NCI-H2171 (cell line): ENCODE results near the gene C16orf95.
"Not testable (repeated sequence)": the region's sequence is repeated elsewhere in the genome, so short reads cannot be mapped to it uniquely, and the experiment has no call there.

Experiments
- DNase-seq: peaks from one replicate; lab custom pipeline; 2025; lab: John Stamatoyannopoulos, UW

Gene C16orf95

DNA sequence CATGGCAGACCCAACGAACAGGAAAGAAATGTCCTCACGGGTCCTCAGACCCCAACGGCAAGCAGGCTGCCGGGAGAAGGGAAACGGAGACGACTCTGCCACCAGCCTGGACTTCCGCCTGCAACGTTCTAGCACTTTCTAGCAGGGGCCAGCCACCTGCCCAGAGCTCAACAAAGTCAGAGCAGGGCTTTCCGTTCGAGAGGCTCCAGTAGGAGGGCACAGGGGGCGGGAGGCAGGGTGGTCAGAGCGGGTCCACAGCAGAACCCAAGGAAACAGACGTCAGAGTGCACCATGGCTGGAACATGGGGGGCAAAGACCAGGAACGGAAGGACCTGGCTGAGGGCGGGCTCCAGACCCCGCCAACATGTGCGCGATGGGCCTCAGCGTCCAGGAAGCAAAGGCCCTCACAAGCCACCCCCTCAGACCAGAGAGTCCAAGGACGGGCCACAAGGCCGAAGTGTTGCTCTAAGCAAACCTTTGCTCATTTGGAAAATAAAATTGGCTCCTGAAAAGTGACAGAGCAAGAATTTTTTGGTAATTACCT is 29.4 kb upstream of the C16orf95 start:
- DNase-seq, result no peak

DNA sequence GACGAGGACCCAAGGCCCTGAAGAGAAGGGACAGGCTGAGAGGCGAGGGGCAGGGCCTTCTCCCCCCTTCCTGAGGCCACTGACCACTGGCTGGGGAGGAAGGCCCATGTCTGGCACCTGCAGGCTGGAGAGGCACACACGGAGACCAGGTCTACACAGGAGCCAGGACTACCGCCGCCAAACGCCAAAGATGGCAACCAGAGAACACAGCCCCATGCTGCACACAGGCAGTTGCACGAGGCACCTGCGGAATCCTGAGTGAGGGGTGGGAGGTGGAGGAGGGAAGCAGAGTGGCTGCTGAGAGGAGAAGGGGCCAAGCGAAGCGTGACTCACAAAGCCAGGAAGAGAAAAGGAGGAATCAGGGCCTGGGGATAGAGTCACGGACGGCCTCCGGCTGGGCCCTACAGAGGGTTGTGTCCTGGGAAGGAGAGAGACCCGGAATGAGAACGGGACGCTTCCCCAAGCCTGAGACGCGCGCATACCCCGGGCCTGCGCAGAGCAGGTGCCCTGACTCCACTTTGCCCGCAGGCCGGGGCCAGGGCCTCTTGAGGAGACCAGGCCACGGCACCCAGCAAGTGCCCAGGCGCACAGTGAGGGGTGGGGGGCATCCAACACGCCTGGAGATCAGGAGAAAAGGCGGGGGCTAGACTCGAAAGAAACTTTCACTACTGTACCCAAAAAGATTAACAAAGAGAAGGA is 28.7 kb upstream of the C16orf95 start:
- no peak for DNase-seq

DNA sequence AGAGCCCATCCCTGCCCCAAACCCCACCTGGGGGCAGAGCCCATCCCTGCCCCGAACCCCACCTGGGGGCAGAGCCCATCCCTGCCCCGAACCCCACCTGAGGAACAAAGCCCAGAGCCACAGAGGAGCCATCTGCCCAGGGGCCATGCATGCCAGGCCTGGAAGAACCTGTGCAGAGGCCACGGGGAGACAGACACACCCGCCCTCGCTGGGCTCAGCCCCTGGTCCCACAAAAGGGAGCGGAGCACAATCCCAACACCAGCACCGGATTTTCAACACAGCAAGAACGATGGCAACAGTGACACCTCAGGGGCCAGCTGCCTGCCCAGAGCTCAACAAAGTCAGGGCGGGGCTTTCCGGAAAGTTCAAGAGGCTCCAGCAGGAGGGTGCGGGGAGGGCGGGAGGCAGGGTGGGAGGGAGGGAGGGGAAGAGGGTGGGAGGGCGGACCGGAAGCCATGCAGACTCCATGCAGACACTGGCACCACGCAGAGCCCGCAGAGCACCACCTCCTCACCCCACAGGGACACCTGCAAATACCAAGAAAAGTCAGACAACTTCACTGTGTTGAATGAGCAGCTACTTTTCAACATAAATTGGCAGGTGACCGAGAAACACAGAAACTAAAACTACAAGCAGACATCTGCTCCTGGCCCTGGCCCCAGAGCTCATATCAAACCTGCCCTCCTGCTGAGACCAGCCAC is 27.9 kb upstream of the C16orf95 start:
- DNase-seq, result no peak

DNA sequence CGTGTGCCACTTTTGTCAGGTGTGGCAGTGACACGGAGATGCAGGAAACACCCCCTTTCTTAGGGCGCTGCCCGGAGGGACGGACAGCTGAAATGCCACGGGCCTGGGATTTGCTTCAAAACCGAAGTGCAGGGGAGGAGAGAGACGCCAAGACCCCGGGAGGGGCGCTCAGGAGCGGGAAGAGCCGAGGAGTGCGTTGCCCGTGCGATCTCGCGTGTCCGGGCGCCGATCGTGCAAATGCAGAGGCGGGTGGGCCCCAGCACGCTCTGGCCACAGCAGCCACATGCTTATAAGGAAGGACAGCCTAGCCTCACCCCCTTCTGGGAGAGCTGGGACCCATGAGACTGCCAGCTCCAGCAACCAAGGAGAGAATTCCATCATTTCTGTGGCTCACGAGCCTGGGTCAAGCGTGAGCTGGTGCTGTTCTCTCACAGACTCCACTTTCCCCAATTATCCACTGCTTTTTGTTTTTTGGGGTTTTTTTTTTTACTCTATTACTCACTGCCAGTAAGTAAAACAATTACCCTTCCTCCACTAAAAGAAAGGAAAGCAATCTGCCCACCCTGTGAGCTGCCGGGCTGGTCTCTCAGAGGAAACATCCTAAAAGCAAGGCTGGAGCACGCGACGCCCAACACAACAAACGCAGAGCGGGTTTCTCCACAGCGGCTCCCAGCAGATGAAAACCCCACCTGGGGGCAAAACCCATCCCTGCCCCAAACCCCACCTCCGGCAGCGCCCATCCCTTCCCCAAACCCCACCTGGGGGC is 27.2 kb upstream of the C16orf95 start:
- no peak for DNase-seq

DNA sequence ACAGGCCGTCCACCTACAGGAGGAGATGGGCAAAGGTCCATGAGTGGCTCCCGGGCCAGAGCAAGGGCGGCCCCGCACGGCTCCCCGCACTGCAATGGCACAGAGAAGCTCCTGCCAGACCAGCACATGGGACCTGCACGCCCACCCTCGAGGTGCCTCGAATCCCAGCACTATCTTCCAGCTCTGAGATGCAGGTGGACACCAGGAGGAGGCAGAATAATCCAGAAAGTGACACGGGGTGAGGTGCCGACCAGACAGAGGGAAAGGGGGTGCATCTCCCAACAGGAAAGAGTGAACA is 26.5 kb upstream of the C16orf95 start:
- DNase-seq, result no peak

DNA sequence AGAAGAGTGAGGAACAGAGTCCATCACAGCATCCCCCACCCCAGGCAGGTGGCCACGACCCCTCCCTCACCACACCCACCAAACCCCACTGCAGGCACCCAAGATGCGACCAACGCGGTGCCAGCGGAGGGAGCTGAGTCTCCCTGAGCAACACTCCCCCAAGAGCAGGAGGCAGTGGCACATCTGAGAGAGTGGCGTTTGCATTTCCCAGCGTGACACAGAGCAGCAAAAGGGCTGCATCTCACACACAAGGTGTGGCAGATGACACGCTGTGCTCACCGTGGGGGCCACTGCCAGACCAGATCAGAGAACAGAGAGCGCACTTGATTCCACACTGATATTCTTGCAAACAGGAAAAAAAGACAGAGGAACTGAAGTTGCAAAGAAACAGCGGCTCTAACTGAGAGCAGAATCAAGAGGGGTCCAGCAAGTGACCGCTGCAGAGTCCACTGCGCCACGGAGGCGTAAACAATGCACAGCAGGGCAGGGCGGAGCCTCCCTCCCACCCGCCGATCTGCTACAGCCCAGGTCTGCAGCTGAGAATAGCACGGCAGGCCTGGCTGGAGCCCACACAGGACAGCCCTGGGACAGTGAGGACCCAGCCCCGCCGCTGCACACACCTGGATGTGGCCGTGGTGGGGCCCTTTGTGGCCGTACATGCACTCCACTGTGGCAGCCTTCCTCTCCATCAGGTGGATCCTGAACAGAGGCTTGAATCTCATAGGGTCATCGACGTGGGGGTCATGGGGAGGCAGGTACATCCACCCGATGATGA is 26.0 kb upstream of the C16orf95 start:
- DNase-seq, result no peak

DNA sequence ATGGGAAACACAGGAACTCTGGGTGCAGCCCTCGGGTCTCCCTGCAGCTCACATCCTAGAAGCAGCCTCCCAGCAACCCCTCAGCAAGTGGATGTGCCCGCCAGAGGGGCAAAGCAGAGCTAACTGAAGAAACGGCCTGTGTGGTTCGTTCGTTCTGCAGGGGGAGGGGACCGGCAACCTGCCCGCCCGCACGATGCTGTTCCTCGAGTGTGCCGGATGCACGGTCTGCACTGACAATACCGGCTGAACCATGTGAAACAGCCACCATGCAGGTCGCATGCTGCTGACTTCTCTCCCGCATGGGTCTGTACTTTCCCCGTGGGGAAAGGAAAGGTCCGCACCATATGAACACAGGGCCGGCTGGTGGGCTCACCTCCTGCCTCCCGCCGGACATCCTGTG is 25.3 kb upstream of the C16orf95 start:
- DNase-seq, result no peak

DNA sequence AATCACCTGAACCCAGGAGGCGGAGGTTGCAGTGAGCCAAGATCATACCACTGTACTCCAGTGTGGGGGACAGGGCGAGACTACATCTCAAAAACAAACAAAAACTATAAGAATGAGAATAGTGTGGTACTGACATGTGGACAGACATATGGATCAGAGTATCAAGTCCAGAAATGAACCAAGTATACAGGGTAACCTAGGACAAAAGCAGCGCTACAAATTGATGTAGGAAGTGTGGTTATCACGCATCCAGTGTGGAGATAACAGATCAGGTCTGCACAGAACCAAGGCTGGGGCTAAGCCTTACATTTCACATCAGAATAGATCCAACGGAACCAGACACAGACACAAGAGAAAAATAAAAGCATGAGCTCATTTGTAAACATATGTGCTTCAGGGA is 23.0 kb upstream of the C16orf95 start:
- no peak for DNase-seq

DNA sequence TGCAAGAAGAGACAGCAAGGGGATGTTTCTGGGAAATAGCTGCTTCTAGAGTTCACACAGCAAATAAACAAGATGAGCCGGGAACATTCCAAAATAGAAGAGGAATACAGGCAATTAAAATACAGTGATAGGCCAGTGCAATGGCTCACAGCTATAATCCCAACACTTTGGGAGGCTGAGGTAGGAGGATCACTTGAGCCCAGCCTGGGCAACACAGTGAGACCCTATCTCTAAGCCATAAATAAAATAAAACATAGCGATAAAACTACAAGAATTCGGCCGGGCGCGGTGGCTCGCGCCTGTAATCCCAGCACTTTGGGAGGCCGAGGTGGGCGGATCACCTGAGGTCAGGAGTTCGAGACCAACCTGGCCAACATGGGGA is 22.5 kb upstream of the C16orf95 start:
- not testable (repeated sequence) for DNase-seq

DNA sequence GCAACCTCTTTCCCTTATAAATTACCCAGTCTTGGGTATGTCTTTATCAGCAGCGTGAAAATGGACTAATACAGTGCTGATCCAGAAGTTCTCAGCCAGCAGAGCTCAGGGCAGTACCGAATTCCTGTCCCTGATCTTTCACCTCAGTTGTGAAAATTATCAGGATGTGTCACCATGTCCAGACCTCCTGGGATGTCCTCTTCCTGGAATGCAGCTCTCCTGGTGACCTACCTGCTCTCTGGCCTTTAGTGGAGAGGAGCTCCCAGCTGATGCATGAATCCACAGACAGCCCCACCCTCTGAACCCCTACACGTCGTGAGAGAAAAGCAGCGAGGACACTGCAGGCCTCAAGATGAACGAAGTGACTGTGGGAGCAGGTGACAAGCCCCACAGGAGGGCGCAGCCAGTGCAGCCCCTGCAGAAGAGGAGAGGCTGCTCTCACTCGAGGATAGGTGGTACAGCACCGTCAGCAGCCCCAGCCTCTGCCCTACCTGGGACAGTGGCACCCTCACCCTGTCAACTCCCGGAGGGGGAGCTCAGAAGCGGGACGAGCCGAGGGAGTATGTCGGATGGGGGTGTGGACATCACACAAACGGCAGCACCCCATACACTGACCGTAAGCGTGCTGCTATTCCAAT is 22.0 kb upstream of the C16orf95 start:
- DNase-seq, result no peak

DNA sequence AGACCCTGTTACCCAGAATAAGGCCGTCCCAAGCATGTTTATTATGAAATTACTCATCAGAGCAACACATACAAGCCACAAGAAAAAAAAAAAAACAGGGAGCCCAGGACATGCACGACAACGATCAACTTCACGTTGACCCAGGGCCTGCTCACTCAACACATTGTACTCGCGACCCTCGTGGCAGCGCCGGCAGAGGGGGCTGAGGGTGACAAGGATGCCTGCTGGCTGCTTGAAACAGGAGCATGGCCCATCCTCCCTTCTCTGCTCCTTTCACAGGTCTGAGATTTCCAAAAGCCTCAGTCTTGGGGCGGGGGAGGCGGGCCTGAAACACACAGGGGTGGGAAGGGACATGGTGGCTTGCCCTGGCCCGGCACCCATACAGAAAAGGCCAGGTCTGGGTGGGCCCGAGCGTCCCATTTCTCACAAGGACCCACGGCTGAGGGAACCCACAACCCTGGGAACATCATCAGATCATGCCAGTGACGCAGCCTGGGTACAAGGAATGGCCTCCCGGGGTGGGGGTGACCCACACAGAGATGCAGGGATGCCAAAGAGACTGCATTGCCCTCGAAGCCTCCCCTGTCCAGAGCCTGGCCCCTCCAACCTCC is 21.1 kb upstream of the C16orf95 start:
- DNase-seq, result no peak

DNA sequence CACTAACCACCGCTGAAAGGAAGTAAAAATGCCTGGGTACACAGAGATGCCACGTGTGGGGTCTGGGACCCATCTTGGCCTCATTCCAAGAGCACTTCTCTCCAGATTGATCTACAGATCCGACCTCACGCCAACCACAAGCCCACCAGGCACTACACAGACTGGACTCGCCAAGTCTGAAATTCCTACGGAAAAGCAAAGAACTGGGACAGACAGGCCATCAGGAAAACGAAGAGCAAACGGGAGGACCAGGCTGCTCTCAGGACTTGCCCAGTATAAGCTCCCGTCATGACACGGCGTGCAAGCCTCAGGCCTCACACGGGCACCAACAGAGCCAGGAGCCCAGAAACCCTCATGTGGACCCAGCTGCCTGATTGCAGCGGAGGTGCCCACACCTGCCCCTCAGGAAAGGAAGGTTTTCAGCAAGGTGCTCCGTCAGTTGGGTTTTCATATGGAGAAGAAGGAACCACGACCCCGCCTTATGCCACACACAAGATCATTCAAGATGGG is 20.1 kb upstream of the C16orf95 start:
- DNase-seq, result no peak

DNA sequence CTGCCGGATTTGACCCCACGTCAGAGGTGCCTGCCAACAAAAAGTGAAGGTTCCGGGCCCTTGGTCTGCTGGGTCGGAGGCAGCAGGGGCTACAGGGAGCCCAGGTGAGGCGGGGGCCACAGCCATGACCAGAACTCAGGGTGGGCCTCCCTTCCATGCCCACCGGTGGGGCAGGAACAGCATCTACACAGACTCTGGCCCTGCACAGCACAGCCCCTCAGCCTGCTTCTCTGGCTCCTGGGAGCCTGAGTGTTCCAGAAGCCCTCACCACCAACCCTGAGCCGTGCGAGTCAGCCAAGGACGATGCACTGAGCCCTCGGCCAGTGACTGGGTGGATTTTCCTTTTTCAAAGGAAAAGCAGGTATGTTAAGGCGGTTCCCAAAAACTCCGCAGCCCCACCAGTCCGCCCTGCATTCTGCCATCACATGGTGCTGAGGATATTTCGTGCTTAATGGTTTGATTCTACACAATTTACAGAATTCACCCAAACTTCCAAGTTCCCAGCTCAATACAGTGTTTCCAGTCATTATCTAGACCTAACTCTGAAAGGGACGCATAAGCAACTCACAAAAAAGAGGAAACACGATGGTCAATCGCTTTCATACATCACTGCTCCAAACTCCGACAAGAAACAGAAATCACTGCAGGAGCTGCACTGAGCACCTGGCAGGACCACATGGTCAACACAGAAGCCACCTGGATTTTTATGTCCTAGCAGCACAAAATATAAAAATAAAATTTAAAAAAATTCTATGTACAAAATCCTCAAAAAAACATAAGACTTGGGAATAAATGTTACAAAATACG is 19.4 kb upstream of the C16orf95 start:
- DNase-seq, result no peak

DNA sequence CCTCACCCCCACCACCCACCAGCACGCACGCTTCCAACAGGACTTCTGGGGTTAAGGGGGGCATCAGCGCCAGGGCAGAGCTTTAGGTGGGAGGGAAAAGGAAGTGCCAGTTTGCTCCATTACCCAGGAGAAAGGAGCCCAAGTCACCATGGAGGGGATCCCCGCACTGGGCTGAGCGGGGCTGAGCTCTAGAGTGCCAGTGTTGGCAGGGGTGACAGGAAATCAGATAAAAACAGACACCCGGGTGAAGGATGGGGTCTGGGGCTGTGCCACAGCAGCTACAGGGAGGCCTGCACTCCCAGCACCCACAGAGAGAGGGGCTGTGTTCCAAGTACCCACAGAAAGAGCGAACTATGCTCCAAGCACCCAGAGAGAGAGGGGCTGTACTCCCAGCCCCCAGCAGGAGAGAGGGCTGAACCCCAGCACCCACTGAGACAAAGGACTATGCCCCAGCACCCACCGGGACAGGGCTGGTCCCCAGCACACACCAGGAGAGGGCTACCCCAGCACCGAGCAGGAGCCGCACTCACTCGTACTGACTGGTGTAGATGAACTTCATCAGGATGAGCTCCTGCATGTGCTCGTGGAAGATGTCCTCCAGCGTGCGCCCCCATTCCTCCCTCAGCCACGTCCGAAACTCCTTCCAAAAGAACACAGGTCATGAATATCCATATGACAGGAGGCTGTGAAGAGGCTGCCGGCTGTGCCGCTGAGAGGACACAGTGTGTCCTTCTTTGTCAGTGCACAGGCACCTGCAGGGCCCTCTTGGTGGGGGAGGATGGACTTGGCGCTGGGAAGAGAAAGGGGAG is 18.6 kb upstream of the C16orf95 start:
- DNase-seq, result no peak

DNA sequence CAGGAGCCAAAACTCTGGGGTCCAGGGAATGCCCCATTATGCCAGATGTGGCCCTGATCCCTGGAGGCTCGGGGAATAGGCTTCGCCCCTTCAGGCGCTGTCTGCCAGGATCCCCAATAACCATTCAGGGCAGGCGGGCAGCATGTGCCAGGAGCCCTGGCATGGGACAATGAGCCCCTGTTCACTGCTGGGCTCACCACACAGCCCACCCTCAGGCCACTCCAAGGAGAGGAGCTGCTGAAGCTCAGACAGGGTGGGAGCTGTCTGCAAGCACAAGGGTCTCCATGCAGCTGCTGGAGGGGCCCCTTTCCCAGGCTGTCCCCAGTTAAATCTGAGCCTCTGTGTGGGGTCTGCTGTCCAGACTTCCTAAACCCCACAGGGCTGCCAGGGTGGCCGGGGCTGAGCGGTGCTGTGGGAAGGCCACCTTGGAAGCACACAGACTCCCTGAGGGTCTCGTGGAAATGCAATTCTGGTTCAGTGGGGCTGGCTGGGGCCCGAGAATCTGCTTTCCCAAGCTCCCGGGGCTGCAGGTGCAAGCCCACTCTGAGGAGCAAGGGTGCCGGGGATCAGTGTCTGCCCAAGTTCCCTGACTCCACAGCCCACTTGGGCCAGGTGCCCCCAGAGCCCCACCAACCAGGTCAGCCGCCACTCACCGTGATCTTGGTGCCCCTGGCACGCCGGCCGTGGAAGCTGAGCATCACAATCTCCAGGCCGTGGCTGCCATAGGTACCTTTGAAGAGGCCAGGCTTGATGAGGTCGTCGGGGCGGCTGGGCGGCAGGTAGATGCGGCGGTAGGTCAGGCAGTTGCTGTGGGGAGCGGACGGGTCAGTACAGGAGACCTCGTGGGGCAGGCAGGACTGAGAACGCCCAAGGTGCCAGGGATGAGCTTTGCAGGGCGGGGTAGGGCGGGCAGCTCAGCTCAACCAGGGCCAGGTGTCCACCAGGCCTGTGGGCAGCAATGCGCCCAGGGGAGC is 17.7 kb upstream of the C16orf95 start:
- DNase-seq, result no peak

DNA sequence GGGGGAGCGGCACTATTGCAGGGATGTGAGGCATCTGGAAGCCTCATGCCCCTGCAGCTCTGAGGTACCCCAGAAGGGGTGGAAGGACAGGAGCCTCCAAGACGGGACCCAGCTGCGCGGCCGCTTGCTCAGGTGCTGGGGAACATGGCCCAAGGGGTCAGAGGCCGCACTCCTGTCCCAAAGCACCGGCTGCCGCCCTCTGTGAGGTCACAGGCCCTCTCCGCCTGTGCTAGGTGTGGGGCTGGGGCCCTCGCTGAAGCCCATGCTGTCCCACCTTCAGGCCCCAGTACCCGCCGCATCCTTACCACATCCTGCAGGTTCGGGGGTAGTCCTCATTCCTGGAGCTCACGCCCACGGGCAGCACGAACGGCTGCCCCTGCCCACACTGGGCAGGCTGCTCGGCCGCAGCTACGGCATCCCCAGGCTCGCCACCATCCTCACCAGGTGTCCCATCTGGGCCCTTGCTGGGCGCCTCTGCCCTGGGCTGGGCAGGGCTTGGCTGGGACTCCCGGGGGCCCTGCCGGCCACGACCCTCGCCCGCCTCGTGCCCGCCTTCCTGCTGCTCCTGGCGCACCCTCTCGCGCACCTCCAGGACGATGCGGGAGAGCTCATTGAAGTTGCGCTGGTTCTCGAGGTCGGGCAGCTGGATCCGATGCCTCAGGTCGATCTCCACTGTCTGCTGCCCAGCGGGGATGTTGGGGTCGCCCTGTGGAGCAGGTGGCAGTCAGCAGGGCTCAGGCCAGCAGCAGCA is 16.6 kb upstream of the C16orf95 start:
- DNase-seq, result no peak

DNA sequence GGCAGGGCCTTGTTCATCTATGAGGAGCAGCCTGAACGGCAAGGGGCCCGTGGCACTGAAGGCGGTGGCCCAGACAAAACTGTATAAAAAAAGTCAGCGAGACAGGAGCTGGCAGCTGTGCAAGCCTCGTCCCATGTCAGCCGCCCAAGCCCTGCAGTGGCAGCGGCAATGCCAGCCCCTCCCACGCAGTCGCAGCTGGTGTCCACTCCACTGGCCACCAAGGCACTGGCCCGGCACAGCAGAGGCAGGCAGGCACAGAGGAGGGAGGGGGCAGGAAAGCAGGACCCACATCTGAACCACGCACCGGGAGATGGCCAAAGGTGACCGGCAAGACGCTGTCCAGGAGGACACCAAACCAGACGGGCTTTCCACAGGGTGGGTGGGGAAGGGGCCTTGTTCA is 15.9 kb upstream of the C16orf95 start:
- no peak for DNase-seq

DNA sequence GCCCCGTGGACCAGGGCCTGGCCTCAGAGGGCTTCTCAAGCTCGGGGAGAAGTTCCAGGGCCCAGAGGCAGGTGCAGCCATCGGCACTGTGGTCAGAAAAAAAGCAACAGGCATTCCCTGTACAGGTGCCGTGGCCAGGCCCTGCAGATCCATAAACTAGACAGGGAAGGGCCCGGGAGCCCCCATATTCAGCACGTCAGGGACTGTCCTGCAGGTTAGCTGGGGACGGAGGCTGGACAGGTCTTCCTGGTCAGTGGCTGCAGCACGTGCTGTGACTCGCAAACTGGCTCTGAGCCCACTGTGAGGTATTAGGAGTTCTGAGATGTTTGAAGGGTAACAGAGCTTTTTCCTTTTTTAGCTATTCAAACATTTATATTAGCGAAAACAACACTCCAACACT is 15.0 kb upstream of the C16orf95 start:
- DNase-seq, result no peak
